ENCODE measurements around the gene CBX7. TPM values are rescaled to one million over a fixed set of nuclear protein-coding genes. Genes with fewer than 3 reads are reported as not detected.

The CBX7 gene
- total and polyA plus RNA-seq, 2 of the 4 experiments (the other 2 are of a cell fraction), result 0.90 to 3.6 TPM

- H3K23ac ChIP-seq (ENCODE audit: low read depth, low read length), result no peak within 1 kb of the TSS
- no TSS peak for BruUV-seq (replicated peaks)
These were observed 55.1 kb downstream of the CBX7 start, which contains the start of gene APOBEC3H for GRCh38 chr22:39097098-39098020. Gene APOBEC3H (plus strand): TSS chr22:39097244. CDS start chr22:39100279, 3,035 bp downstream.

More at GRCh38 chr22:39097098-39098020, 55.1 kb downstream of the CBX7 start, which contains the start of gene APOBEC3H:
- Histone ChIP-seq H3K14ac (replicated peaks; ENCODE audit: low read depth, low read length) (no peak within 1 kb of the TSS), H3K27ac (ENCODE audit: insufficient read depth, low read length) (peak within 1 kb of the TSS; percentile 13; the same call in 1 of the 2 replicates), H4K8ac (ENCODE audit: low read depth in 2 of 2, low read length in 2 of 2) (peak within 1 kb of the TSS; percentile 62 to 67; a peak in 3 of 4 replicates), H2AFZ (replicated peaks; ENCODE audit: low read length, poor library complexity) (peak within 1 kb of the TSS; percentile 77), H3K18ac (ENCODE audit: low read depth, low read length) (peak within 1 kb of the TSS; percentile 44; the same call in 1 of the 2 replicates), H3K79me1 (ENCODE audit: low read depth in 1 of 2, low read length in 2 of 2) (no peaks in the 10 kb centered on the region), H3K56ac (ENCODE audit: extremely low read depth, insufficient read depth, low read length) (no peak within 1 kb of the TSS), H3K9me3 (ENCODE audit: control insufficient read depth, insufficient read depth, low read length) (no peaks in the 10 kb centered on the region), H3K36me3 (ENCODE audit: control insufficient read depth, insufficient read depth, low read length) (no peaks in the 10 kb centered on the region), H2BK5ac (ENCODE audit: low read depth, low read length, poor library complexity, severe bottlenecking) (no peak within 1 kb of the TSS), H4K20me1 (ENCODE audit: insufficient read depth, low read length) (no peaks in the 10 kb centered on the region), H2AK5ac (ENCODE audit: low read depth, low read length) (no peak within 1 kb of the TSS; the same call in 1 of the 2 replicates), H3K9ac (ENCODE audit: low read depth, low read length) (no peak within 1 kb of the TSS), H3K27me3 (ENCODE audit: control insufficient read depth, insufficient read depth, low read length) (peaks cover 30% of the 10 kb centered on the region), H3K4me1 (ENCODE audit: control insufficient read depth, insufficient read depth, low read length) (peaks cover 4% of the 10 kb centered on the region), H2BK20ac (ENCODE audit: low read depth, low read length) (no peak within 1 kb of the TSS; the same call in 1 of the 2 replicates), H3K4me3 (ENCODE audit: insufficient read depth, low read depth, low read length) (no peak within 1 kb of the TSS), H2BK120ac (ENCODE audit: low read depth, low read length) (peak within 1 kb of the TSS; percentile 13), H3K4ac (ENCODE audit: low read depth, low read length) (no peak within 1 kb of the TSS), H4K91ac (ENCODE audit: insufficient read depth, low read depth, low read length) (no peak within 1 kb of the TSS; the same call in 1 of the 2 replicates), H4K5ac (ENCODE audit: low read depth, low read length) (peak within 1 kb of the TSS; percentile 30), H2BK15ac (ENCODE audit: low read depth, low read length) (no peak within 1 kb of the TSS), H3K4me2 (ENCODE audit: low read depth, low read length) (no peak within 1 kb of the TSS), H3K9me1 (ENCODE audit: insufficient read depth, low read length) (no peaks in the 10 kb centered on the region), H2AK9ac (replicated peaks; ENCODE audit: low read depth, low read length, poor library complexity) (peak within 1 kb of the TSS; percentile 37)
- dilution Hi-C loops (cut with HindIII; ENCODE audit: low sequenced_read_pairs, unreplicated experiment) (no loop called here), in situ Hi-C loops (cut with MboI; ENCODE audit: low sequenced_read_pairs) (no loop called here), intact Hi-C loops (cut with micrococcal nuclease) (no loop called here)
- DNase-seq, result no peak
- POLR2A ChIA-PET (ENCODE audit: unreplicated experiment), result interaction anchor here (0.7 kb wide), 1 partner anchor 177 kb away, joined by 3 read pairs; no protein-coding TSS in a partner anchor
- WGBS, 2 experiments (ENCODE audit: extremely low coverage in 2 of 2, insufficient read length in 1 of 2), result 20% methylated on average over 1 of the region's 9 CpGs; no CpG with 5 or more reads in 1 of the 2 experiments
- CTCF ChIA-PET, result interaction anchor here (0.7 kb wide), 1 partner anchor 34 kb away, joined by 3 read pairs; no protein-coding TSS in a partner anchor
- peak; percentile 32 for ATAC-seq (ENCODE audit: low read depth)
- TF ChIP-seq USF2 (IDR thresholded peaks at IDR 0.05; ENCODE audit: low read depth, low read length) (no peak), CHD1 (IDR thresholded peaks at IDR 0.05; ENCODE audit: low read depth, low read length) (no peak), MXI1 (IDR thresholded peaks at IDR 0.05; ENCODE audit: borderline replicate concordance, low read depth, low read length) (no peak), RFX5 (IDR thresholded peaks at IDR 0.05; ENCODE audit: low read depth, low read length) (no peak), RCOR1 (IDR thresholded peaks at IDR 0.05; ENCODE audit: insufficient replicate concordance, low read length) (no peak), SMC3 (IDR thresholded peaks at IDR 0.05; ENCODE audit: low read depth, low read length) (no peak), CEBPB (IDR thresholded peaks at IDR 0.05; ENCODE audit: low read depth, low read length) (no peak), RAD21 (IDR thresholded peaks at IDR 0.05; ENCODE audit: low read length) (no peak), BHLHE40 (IDR thresholded peaks at IDR 0.05; ENCODE audit: low read depth, low read length) (no peak), ELK1 (IDR thresholded peaks at IDR 0.05; ENCODE audit: borderline replicate concordance, low read depth, low read length) (no peak), MAZ (IDR thresholded peaks at IDR 0.05; ENCODE audit: borderline replicate concordance, low read depth, low read length) (no peak)

All from IMR-90 (cell line).